GM19351 (cell line): Measurements from ENCODE around the gene ADAM11.
"Not testable (repeated sequence)": the region's sequence is repeated elsewhere in the genome, so short reads cannot be mapped to it uniquely, and the experiment has no call there.

Source experiments
- ATAC-seq: cut with Tn5 transposase; IDR thresholded peaks from one replicate; pipeline ENCODE4 v1.9.1; 2021; ENCODE audit warnings: mild to moderate bottlenecking, moderate library complexity; ENCODE audit not compliant: unreplicated experiment

The ADAM11 gene

DNA sequence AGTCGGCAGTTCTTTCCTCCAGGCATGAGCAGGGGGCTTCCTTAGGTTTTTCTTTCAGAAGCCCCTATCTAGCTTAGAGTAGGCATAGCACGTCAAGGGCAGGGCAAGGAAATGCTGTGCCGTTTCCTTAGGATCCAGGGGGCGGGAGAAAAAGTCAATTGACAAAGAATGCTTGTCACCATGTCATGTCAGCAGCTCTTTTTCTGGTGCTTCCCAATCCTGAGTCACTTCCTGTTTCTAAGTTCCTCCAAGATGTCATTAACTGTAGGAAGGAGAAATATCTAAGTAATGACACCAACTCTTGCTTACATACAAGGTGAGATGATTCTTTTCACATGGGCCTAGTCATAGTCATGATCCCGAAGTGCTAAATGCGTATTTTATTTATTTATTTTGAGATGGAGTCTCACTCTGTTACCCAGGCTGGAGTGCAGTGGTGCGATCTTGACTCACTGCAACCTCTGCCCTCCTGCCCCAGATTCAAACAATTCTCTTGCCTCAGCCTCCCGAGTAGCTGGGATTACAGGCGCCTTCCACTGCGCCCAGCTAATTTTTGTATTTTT is 36.1 kb downstream of the ADAM11 start:
- ATAC-seq = no peak

DNA sequence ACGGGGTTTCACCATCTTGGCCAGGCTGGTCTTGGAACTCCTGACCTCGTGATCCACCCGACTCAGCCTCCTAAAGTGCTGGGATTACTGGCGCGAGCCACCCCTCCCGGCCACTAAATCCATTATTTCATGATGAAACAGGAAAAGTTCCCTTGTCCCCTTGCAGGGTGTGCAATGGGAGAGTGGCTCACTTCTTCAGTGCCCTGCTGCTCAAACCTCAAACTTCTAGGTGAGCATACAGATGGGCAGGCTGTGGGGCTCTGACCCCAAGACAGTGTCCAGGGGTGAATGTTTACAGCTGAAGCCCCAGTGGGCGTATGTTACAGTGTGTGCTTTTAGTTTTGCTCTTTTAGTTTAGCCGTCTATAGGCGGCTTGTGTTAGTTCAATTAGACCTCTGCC is 36.6 kb downstream of the ADAM11 start:
- no peak for ATAC-seq

DNA sequence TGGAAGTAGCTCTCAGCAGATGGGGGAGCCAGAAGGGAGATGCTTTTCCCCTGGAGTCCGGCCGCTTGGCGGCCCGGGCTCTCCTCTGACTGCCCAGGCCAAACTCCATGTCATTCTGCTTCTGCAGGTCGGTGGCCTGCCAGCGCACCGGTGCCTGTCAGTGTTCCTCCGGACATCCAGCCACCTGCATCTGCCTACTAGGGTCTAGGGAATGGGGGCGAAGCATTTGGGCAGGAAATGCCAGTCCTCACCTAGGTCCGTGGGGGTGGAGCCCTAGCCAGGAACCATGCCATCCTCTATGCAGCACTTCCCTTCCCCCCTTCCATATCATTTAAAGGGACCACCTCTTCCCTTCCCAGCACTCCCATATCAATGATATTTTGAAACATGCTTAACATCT is 37.1 kb downstream of the ADAM11 start:
- ATAC-seq = no peak

DNA sequence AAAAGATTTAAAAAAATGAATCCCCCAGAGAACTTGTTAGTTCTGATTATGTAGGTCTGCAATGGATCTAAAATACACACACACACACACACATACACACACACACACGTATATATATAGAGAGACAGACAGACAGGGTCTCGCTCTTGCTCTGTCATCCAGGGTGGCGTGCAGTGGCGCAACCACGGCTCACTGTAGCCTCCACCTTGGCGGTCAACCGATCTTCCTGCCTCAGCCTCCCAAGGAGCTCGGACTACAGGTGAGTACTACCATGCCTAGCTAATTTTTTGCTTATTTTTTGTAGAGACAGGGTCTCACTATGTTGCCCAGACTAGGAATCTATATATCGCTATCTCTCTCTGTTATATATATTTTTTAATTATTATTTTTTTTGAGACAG is 37.9 kb downstream of the ADAM11 start:
- ATAC-seq = no peak

DNA sequence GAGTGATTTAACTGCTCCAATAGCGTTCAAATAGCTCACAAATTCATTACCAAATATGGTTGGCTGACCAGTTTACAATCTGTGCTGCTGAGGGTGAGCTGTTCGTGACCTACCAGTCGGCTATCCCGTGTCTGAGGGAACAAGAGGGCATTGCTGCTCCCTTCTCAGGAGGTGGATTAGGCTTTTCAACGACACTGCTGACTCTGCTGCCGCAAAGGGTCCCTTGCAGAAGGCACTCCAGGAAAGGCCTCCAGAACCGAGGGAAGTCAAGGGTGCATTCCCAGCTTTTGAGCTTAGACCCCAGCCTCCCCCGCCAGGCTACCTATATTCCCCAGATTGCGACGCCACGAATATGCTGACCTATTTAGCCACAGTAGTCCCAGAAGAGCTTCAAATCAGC is 39.0 kb downstream of the ADAM11 start:
- no peak for ATAC-seq

DNA sequence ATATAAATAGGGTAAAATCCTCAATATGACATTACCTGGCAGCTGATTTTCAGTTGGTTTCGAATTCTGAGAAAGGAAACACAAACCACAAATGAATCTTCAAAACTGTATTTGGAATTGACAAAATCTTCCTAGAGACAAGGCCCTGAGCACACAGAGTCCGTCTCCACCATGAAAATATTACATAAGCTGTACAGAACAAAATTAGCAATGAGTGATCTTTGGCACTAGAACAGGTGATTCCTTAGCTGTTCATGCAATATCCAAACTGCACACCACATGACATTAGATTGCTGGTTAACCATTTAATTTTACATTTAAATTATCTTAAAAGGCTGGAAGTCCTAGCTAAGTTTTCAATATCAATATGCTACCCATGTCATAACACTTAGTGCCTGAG is 39.6 kb downstream of the ADAM11 start:
- no peak for ATAC-seq

DNA sequence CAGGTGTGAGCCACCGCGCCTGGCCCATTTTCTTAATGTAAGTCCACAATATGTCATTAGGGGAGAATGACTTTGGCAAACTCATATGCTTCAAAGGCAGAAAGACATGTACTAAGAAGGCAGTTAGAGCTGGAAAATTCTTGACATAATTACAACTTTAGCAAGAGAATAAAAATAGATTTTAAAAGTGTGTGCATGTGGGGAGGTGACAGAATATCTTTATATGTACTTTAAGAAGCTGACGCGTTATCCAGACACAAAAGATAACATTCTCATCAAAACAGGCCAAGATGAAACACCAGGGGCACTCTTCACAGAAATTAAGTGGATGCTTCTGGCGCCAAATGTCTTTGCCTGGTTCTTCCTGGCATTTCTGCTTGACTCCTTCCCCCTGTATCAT is 43.1 kb downstream of the ADAM11 start:
- ATAC-seq = no peak

DNA sequence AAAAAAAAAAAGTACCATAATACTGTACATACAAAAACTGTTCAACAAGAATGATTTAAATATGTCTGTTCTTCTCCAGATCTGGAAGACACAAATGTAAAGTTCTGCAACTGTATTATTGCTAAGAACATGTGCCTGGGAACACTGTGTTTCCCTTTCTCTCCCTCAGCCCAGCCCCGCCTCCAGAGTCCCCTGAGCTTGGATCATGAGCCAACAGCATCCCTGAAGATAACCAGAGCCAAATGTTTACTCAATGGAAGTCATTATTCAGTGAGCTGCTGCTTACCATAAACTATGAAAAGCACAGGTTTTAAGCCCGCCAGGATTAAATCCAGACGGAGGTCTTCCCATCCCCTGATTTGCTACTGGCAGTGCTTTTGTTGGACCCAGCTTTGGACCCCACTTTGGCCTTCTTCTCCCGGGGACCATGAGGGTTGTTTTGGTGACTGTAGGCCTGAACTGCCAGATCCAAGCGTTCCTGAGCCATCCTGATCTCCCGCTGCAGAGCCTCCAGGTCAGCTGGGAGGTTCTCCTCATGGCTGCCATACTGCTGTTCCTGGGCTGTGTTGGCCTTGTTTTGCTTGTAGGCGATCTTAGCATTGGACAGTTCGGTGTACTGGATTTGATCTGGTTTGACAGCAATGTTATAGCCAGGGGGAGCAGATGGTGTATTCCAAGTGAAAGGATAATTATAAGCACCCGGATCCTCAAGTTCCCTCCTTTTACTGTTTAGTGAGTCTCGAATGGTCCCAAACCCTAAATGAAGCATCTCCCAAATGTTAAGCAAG is 45.7 kb downstream of the ADAM11 start:
- ATAC-seq = no peak

DNA sequence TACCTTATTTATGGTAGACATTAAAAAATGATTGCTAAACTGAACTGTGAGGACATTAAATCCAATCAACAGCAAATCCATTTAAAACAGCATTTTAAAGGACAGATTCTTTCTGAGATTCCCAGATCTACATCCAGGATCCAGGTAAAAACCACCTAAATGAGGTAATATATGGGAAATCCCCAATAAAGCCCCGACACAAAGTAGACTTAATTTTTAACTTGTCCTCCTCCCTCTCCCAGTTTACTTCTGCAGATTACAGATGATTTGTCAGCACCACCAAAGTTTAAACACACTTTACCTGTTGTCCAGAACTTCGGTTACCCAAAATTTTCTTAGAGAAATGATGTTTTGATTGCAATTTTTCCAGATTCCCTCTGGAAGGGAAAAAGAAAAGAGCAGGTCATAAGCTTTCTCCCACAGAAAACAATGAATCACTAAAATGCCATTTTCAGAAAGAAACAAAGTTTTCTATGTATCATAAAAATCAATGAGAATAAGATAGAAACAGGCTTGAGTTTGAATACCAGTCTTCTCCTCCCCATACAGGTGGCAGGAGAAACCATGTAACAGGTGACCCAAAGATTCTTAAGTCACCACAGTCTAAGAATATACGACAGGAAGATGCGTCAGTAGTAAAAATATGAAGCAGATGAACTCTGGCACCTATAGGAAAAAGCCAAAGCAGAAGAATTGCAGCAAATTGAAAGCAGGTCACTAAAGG is 48.5 kb downstream of the ADAM11 start:
- no peak for ATAC-seq

DNA sequence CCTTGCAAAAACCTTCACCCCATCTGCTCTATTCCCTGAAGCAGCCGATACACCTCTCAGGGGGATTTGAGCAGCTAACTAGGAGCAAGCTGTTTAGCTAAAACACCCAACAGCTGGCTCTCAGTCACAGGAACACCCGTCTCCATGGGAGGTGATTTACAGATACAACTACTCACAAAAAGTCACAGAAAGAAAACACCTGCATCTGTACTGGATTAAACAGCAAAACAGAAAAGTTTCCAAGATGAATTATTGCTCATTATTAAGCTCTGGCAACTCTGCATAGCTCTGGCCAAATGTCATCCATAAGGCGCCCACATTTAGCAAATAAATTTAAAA is 49.0 kb downstream of the ADAM11 start:
- no peak for ATAC-seq

DNA sequence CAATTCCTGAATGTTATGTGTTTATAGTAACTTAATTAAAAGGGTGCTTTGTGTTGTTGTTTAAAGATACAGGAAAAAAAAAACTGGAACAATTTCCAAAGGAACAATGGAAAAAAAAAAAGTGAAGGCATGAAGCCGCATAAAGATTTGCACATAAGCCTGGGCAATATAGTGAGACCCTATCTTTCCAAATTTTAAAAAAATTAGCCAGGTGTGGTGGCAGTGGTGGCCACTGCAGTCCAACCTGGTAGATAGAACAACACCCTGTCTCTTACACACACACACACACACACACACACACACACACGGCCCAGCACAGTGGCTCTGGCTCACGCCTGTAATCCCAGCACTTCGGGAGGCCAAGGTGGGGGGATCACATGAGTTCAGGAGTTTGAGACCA is 49.4 kb downstream of the ADAM11 start:
- ATAC-seq = no peak

DNA sequence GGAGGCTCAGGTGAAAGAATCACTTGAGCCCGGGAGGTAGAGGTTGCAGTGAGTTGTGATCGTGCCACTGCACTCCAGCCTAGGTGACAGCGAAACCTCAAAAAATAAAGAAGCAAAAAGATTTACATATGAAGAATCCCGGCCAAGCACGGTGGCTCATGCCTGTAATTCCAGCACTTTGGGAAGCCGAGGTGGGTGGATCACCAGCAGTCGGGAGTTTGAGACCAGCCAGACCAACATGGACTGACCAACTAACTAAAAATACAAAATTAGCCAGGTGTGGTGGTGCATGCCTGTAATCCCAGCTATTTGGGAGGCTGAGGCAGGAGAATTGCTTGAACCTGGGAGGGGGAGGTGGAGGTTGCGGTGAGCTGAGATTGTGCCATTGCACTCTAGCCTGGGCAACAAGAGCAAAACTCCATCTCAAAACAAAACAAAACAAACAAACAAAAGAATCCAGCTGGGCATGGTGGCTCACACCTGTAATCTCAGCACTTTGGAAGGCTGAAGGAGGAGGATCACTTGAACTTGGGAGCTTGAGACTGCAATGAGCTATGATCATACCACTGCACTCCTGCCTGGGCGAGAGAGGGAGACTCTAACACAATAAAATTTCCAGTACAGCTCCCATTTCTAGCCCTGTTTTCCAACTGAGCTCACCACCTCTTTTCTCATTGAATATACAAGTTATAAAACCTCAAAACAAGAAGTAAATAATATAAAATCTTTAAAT is 50.0 kb downstream of the ADAM11 start:
- not testable (repeated sequence) for ATAC-seq

DNA sequence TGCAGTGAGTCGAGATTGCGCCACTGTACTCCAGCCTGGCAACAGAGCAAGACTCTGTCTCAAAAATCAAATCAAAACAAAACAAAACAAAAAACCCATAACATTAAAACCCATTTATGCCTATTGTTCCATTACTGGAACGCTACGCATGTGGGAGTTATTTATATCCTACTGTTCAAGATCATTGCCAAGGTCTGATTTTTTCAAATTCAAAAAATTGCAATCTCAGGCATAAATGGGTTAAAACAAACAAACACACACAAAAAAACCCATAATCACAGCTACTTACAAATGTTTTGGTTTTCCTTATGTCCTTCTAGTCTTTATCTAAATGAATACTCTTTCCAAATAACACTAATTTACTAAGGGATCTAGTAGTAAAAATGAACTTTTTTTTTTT is 53.5 kb downstream of the ADAM11 start:
- ATAC-seq = no peak

DNA sequence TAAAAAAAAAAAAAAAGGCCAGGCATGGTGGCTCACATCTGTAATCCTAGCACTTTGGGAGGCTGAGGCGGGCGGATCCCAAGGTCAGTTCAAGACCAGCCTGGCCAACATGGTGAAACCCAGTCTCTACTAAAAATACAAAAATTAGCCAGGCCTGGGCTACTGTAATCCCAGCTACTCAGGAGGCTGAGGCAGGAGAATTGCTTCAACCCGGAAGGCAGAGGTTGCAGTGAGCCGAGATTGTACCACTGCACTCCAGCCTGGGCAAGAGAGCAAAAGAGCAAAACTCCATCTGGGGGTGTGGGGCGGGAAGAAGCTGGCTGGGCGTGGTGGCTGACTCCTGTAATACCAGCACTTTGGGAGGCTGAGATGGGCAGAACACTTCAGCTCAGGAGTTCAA is 59.7 kb downstream of the ADAM11 start:
- ATAC-seq = not testable (repeated sequence)

DNA sequence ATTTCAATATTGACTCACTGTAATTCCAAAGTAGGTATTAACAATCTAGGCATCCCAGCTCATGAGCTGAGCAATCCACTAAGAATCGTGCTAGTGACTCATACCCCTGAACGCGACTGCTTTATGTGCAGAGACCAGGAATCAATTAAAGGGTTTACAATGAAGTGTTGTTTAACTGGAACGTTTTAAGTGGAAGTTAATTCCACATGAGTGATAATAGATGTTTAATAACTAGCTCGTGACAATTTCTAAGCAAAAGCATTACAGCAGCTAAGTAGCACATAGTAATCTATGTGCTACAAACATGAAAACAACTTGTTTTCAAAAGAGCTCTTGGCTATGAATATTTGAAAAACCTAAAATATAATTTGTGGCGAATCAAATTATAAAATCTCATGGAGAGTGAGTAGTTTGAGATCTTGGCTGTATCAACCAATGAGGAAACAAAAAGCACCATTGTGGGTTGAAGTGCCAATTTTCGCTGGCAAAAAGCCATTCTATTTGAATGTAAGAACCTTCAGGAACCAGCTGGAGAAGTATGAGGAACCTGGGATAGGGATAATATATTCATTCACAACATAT is 61.9 kb downstream of the ADAM11 start:
- no peak for ATAC-seq

DNA sequence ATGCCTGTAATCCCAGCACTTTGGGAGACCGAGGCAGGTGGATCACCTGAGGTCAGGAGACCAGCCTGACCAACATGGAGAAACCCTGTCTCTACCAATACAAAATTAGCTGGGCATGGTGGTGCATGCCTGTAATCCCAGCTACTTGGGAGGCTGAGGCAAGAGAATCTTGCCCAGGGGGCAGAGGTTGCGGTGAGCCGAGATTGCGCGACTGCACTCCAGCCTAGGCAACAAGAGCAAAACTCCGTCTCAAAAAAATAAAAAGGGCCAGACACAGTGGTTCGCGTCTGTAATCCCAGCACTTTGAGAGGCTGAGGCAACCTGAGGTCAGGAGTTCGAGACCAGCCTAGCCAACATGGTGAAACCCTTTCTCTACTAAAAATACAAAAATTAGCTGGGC is 66.4 kb downstream of the ADAM11 start:
- not testable (repeated sequence) for ATAC-seq

DNA sequence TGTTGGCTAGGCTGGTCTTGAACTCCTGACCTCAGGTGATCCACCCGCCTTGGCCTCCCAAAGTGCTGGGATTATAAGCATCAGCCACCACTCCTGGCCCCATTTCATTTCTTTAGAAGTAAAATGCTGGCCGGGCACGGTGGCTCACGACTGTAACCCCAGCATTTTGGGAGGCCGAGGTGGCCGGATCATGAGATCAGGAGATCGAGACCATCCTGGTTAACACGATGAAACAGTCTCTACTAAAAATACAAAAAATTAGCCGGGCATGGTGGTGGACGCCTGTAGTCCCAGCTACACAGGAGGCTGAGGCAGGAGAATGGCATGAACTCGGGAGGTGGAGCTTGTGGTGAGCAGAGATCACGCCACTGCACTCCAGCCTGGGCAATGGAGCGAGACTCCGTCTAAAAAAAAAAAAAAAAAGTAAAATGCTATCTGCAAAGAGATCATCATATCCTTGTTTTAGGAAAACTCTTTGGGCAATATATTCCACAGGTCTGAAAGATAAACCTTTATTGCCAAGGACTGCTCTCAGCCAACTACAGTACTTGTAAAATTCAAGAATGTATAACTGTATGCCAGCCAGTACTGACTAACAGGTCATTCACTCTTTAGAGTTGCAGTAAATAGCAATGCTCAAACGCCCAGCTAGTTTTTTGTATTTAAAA is 67.5 kb downstream of the ADAM11 start:
- ATAC-seq = no peak

DNA sequence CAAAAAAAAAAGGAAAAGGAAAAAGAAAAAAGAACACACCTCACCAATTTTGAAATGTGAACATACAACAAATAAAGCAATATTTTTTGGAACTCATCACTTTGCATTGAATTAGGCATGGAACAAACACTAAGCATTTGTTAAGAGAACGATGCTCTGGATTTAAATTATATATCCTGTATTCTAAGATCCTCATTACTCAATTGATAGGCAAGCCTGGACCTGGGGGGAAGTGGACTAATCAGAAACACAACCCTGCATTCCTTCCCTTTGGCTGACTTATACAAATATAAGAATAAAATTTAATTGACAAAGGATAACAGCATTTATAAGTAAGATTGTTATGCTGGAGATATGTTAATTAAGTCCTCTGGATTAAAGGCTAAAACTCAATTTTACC is 69.1 kb downstream of the ADAM11 start:
- ATAC-seq = no peak

DNA sequence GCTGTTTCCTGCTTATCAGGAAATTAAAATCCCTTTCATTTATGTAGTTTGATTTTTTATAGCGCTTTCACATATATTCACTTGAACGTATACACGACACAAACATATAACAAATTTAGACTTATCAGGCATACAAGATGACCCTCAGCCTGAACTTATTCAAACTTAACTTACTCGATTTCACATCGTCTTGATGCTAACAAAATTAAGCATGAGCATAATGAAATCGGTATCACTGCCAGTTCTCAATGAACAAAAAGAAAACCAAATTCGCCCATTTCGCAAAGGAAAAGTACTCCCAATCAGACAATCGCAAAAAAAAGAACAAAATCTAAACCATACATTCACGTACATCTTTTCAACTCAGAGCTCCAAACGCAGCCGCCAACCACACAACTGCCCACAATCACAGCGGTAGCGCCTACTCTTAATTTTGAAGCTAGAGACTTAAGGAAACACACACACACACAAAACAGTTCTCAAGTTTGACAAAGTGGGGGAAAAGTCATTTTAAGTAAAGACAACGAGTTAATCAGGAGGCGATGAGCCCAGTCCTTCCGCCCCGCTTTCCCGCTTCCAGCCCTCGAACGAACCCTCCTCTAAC is 70.2 kb downstream of the ADAM11 start:
- ATAC-seq = no peak
